Neural cell (in vitro differentiated cells): ENCODE results near the gene ANKMY1.

Experiments used
- CTCF ChIP-seq: fragments of 450-650 bp; IDR thresholded peaks from 2 replicates; pipeline ENCODE4 v1.5.1; 2014; ENCODE audit warnings: antibody characterized with exemption, mild to moderate bottlenecking, moderate library complexity; ENCODE audit not compliant: poor library complexity, severe bottlenecking
- EP300 ChIP-seq: fragments of 450-650 bp; conservative IDR thresholded peaks from 2 replicates; pipeline ENCODE4 v1.6.1; 2014; ENCODE audit warnings: antibody characterized with exemption, mild to moderate bottlenecking, moderate library complexity; ENCODE audit not compliant: poor library complexity, severe bottlenecking
- EZH2 ChIP-seq: fragments of 200-600, 300-800 bp; shearing (Covaris generic), sonication (generic); IDR thresholded peaks from 2 replicates; pipeline ENCODE4 v1.6.1; 2014; ENCODE audit warnings: antibody characterized with exemption, low read length, borderline replicate concordance, mild to moderate bottlenecking; ENCODE audit not compliant: insufficient read depth, poor library complexity, severe bottlenecking
- TAF1 ChIP-seq: IDR thresholded peaks from 2 replicates; pipeline ENCODE4 v1.6.1; 2012; ENCODE audit warnings: low read depth

DNA sequence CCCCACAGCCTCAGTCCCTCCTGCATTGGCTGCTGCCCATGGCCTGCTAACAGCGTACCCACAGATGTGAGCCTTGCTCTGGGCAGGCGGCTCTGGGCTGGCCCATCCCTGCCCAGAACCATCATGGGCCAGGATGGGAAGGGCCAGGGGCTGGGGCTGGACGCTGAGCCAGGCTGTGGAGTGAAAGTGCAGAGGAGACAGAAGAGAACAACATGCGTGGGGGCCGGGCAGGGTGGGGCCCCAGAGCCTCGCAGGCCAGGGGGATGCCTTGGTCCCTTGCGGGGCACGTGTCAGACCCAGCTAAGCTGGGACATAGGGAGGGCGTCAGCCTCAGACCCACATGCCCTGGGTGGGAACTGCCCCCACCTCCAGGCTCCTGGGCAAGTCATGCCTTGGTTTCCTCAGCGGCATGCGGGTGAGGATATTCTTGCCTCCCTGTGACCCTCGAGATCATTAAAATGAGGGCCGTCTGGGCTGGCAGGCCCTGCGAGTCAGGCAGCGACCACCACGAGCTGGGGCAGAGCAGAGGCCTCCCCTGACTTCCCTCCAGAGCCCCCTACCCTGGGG lies 95.0 kb downstream of the ANKMY1 start:
- no peak for TF ChIP-seq CTCF
- TF ChIP-seq EP300 = no peak
- TF ChIP-seq EZH2 = no peak
- no peak for TF ChIP-seq TAF1
